ENCODE results near the gene IL1RN.

IL1RN gene

GRCh38 chr2:113157118-113157896, 29.9 kb downstream of the IL1RN start:
- DNase-seq, result peak; percentile 35

GRCh38 chr2:113157897-113158753, 30.7 kb downstream of the IL1RN start:
- DNase-seq, result peak; percentile 74

- DNase-seq, result peak; percentile 24
Observed at GRCh38 chr2:113158884-113159553, 31.6 kb downstream of the IL1RN start.

GRCh38 chr2:113160248-113160647, 32.9 kb downstream of the IL1RN start:
- DNase-seq, result no peak

GRCh38 chr2:113160962-113161361, 33.6 kb downstream of the IL1RN start:
- no peak for DNase-seq

- DNase-seq, result no peak
Observed at GRCh38 chr2:113162173-113162572, 34.8 kb downstream of the IL1RN start.

- no peak for DNase-seq
Observed at GRCh38 chr2:113162869-113163268, 35.5 kb downstream of the IL1RN start.

- DNase-seq, result no peak
Observed at GRCh38 chr2:113164215-113164929, 37.0 kb downstream of the IL1RN start.

- DNase-seq, result no peak
Observed at GRCh38 chr2:113164930-113165585, 37.7 kb downstream of the IL1RN start.

- DNase-seq, result no peak
Observed at GRCh38 chr2:113166187-113166645, 38.8 kb downstream of the IL1RN start.

GRCh38 chr2:113167115-113167932, 39.9 kb downstream of the IL1RN start:
- no peak for DNase-seq

- DNase-seq, result no peak
Observed at GRCh38 chr2:113167962-113168340, 40.6 kb downstream of the IL1RN start.

GRCh38 chr2:113169002-113169530, 41.7 kb downstream of the IL1RN start:
- no peak for DNase-seq

GRCh38 chr2:113169586-113169985, 42.2 kb downstream of the IL1RN start:
- no peak for DNase-seq

GRCh38 chr2:113171334-113172075, 44.1 kb downstream of the IL1RN start:
- DNase-seq, result no peak

- DNase-seq, result no peak
Observed at GRCh38 chr2:113172721-113173541, 45.5 kb downstream of the IL1RN start.

- DNase-seq, result no peak
Observed at GRCh38 chr2:113173542-113174375, 46.4 kb downstream of the IL1RN start, which contains the start of gene PSD4. Gene PSD4, plus strand, starts transcription at chr2:113173971. Its CDS starts 8,486 bp downstream, at chr2:113182457.

- no peak for DNase-seq
Observed at GRCh38 chr2:113174376-113174750, 47.0 kb downstream of the IL1RN start.
